H1 (cell line): ENCODE results near the gene SGCD. TPM values are rescaled to one million over a fixed set of nuclear protein-coding genes. Genes with fewer than 3 reads are reported as not detected.

Source experiments
- CHD7 ChIP-seq: fragments of 300-600 bp; sonication (generic); IDR thresholded peaks from 2 replicates; pipeline ENCODE4 v1.7.1; 2012; ENCODE audit warnings: low read length, moderate library complexity, mild to moderate bottlenecking, inconsistent platforms; ENCODE audit not compliant: insufficient replicate concordance
- KDM1A ChIP-seq: fragments of 200-600, 300-600 bp; sonication (generic); IDR thresholded peaks from 2 replicates; pipeline ENCODE4 v1.7.1; 2016; ENCODE audit warnings: mild to moderate bottlenecking, low read length, borderline replicate concordance
- SIN3A ChIP-seq, 2 experiments: IDR thresholded peaks in 1 of 2; conservative IDR thresholded peaks in 1 of 2; 2 replicates each; pipeline ENCODE4 v1.6.1; 2011 to 2012; ENCODE audit warnings: low read length in 2 of 2, improper control_type of control experiment in 1 of 2, low read depth in 1 of 2, mild to moderate bottlenecking in 1 of 2
- SIX5 ChIP-seq: IDR thresholded peaks from 2 replicates; pipeline ENCODE4 v1.6.1; 2011; ENCODE audit warnings: mild to moderate bottlenecking, low read depth, low read length
- polyA plus RNA-seq, 7 experiments: library from polyadenylated mRNA; depleted of rRNA in 3 of 7; stranded (reverse) in 5 of 7; unstranded in 2 of 7; fragments of >200 nt in 5 of 7; fragments of 200-250 nt in 2 of 7; gene quantifications; 1 replicate in 5 of 7; 2 replicates in 1 of 7; 4 replicates in 1 of 7; pipeline versions ENCODE4 v1.2.1 to v1.2.3, GENCODE V29; 2011 to 2013; ENCODE audit warnings: missing spikeins in 2 of 7, mixed read lengths in 2 of 7
- total RNA-seq: library from RNA; stranded (reverse); fragmentation: NEBNext Ultra II Directional; extraction: Animal tissue kit (Norgen Biotek cat#: 25700); gene quantifications from 2 replicates; pipeline ENCODE4 v1.2.1, GENCODE V29; 2021

The SGCD gene
- total and polyA plus RNA-seq, 2 of the 8 experiments (the other 6 are each of a cell fraction or from before 2014, with no cell fraction given): 0.04 to 0.08 TPM

GRCh38 chr5:156327296-156327695 is 332 bp downstream of the SGCD start (continued):
- TF ChIP-seq KDM1A: no peak
- TF ChIP-seq SIX5: no peak
- TF ChIP-seq SIN3A (conservative IDR thresholded peaks at IDR 0.05 in 1 of 2, IDR thresholded peaks at IDR 0.05 in 1 of 2; ENCODE audit: low read depth in 1 of 2, low read length in 2 of 2): no peak
- no peak for TF ChIP-seq CHD7
